ENCODE results near the gene REXO4.

Gene REXO4

GRCh38 chr9:133441571-133441970 is 23.8 kb upstream of the REXO4 start:
- CTCF ChIA-PET, result no interaction called here
- no peak for TF ChIP-seq CTCF (IDR thresholded peaks at IDR 0.05; ENCODE audit: control extremely low read depth, extremely low read depth, low read depth, missing control alignments)
- no peak for DNase-seq (ENCODE audit: extremely low spot score)
- POLR2A ChIA-PET, result no interaction called here

GRCh38 chr9:133440874-133441273 is 23.1 kb upstream of the REXO4 start:
- ChIA-PET POLR2A (no interaction called here), CTCF (interaction anchor here (1.6 kb wide), 1 partner anchor 11 kb away, joined by 4 read pairs; no protein-coding TSS in a partner anchor)
- peak; percentile 85 for DNase-seq (ENCODE audit: extremely low spot score)
- TF ChIP-seq CTCF (IDR thresholded peaks at IDR 0.05; ENCODE audit: control extremely low read depth, extremely low read depth, low read depth, missing control alignments), result no peak

GRCh38 chr9:133439337-133439736 is 21.5 kb upstream of the REXO4 start:
- ChIA-PET POLR2A (no interaction called here), CTCF (interaction anchor here (1.6 kb wide), 1 partner anchor 9 kb away, joined by 4 read pairs; no protein-coding TSS in a partner anchor)
- no peak for TF ChIP-seq CTCF (IDR thresholded peaks at IDR 0.05; ENCODE audit: control extremely low read depth, extremely low read depth, low read depth, missing control alignments)
- DNase-seq (ENCODE audit: extremely low spot score), result no peak

GRCh38 chr9:133437753-133438531 is 20.1 kb upstream of the REXO4 start:
- CTCF ChIA-PET, result interaction anchor here (0.9 to 1.4 kb wide), 5 partner anchors 16 to 49 kb away, joined by 3 to 5 read pairs (median 3); partner anchors contain the start of gene ADAMTS13
- DNase-seq (ENCODE audit: extremely low spot score), result peak; percentile 69
- peak; percentile 38 for TF ChIP-seq CTCF (IDR thresholded peaks at IDR 0.05; ENCODE audit: control extremely low read depth, extremely low read depth, low read depth, missing control alignments)

GRCh38 chr9:133436681-133437080 is 18.9 kb upstream of the REXO4 start:
- ChIA-PET CTCF (interaction anchor here (1.1 kb wide), 1 partner anchor 15 kb away, joined by 3 read pairs; the partner anchor contains the start of gene ADAMTS13), POLR2A (no interaction called here)
- no peak for DNase-seq (ENCODE audit: extremely low spot score)
- no peak for TF ChIP-seq CTCF (IDR thresholded peaks at IDR 0.05; ENCODE audit: control extremely low read depth, extremely low read depth, low read depth, missing control alignments)

More at GRCh38 chr9:133437753-133438531, 20.1 kb upstream of the REXO4 start:
- POLR2A ChIA-PET, result no interaction called here

GRCh38 chr9:133433351-133433843 is 15.6 kb upstream of the REXO4 start:
- DNase-seq (ENCODE audit: extremely low spot score), result no peak
- ChIA-PET POLR2A (no interaction called here), CTCF (interaction anchor here (0.9 to 1.2 kb wide), 2 partner anchors 10 to 21 kb away, joined by 3 read pairs; no protein-coding TSS in a partner anchor)
- TF ChIP-seq CTCF (IDR thresholded peaks at IDR 0.05; ENCODE audit: control extremely low read depth, extremely low read depth, low read depth, missing control alignments), result no peak
